Right hindlimb (tissue), 1 donor: ENCODE measurements around the gene TENM3.

ENCODE experiments used
- DNase-seq: peaks from one replicate; pipeline ENCODE4 v3.0.0-alpha.2; 2018

Gene TENM3

DNA sequence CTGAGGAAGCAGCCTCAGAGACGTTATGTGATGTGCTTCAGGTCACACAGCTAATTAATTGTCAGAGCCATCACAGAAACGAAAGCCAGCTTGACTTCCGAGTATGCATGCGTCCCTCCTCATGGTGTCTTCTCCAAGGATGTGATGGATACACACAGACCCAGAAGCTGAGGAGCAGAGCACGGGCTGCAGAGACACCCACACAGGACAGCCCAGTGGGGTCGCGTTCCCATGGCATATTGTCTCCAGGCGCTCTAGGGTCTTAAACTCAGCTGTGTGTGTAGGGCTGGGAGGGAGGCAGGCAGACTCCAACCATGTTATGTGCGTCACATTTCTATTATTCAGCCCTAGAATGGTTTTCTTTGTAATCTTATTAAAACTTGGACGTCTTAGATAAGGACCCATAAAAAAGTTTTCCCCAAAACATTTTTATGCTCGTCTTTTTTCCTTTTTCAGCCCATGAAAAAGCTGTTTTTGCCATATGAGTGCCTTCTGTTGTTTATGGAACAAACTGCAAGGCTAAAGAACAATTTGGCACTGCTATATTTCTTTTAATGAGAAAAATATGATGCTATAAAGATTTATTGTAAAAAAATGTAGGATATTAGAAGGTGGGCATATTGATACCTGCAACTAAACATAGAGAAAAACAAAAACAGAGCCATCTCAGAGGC, 48.5 kb downstream of the TENM3 start:
- no peak for DNase-seq

DNA sequence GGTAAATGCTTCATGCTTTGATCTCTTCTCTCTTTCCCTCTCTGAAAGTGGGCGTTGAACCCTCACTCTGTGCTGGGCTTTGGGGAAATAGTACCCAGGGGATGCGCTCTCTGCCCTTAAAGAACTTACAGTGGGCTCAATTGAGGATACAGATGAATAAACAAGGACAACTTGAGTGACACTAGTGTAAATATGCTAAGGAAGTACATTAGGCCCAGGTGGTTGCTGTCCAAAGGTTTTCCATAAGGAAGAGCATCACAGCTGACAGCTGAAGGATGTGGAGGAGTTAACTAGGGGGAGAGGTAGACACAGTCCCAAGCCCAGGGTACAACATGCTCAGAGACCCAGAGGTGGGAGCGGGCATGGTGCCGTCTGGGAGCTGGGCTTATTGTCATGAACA, 49.4 kb downstream of the TENM3 start:
- DNase-seq: no peak

GRCh38 chr4:182293691-182294255, 50.6 kb downstream of the TENM3 start:
- no peak for DNase-seq

GRCh38 chr4:182294451-182294850, 51.2 kb downstream of the TENM3 start:
- no peak for DNase-seq

DNA sequence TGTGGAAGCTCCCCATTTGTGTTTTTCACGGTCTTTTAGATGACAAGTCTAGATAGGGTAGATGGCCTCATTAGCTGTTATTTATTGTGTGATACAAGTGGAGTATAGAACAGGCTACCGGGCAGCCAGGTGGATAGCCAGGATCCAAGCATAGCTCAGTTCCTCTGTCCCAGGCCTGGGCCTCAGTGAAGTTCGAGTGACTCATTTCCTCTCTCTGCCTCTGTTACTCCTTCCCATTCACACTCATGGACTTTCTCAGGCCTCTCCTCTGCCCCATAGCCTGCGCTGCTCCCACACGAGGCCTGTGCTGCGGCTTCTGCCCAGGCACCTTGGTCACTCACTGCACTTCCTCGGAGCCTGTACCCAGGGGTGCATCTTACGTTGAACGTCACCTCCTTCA, 54.5 kb downstream of the TENM3 start:
- no peak for DNase-seq

GRCh38 chr4:182301736-182302135, 58.5 kb downstream of the TENM3 start:
- DNase-seq: no peak

- DNase-seq: no peak
These were observed 60.6 kb downstream of the TENM3 start for GRCh38 chr4:182303847-182304246.

- DNase-seq: no peak
These were observed 63.7 kb downstream of the TENM3 start for GRCh38 chr4:182306792-182307507.

GRCh38 chr4:182307746-182308145, 64.5 kb downstream of the TENM3 start:
- peak; percentile 62 for DNase-seq

DNA sequence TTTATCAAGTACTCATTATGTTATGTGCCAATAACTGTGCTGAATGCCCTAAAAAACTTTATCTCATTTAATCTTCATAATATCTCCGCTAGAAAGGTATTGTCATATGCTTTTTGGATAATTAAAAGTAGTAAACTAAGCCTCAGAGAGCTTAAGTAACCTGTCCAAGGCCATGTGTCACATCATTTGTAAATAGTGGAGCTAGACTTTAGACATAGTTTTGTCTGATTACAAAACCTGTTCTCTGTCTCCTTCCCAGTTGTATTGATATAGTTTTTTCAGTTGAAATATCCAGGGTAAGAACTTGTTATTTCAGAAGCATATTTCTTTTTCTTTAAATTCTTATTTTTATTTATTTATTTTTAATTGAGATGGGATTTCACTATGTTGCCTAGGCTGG, 66.7 kb downstream of the TENM3 start:
- DNase-seq: no peak

GRCh38 chr4:182310316-182310715, 67.1 kb downstream of the TENM3 start:
- DNase-seq: no peak

- DNase-seq: no peak
These were observed 67.8 kb downstream of the TENM3 start for GRCh38 chr4:182310962-182311361.

GRCh38 chr4:182314537-182314936, 71.3 kb downstream of the TENM3 start:
- DNase-seq: no peak

- no peak for DNase-seq
These were observed 75.1 kb downstream of the TENM3 start for GRCh38 chr4:182318256-182318655.

- no peak for DNase-seq
These were observed 76.9 kb downstream of the TENM3 start for GRCh38 chr4:182320092-182320491.

GRCh38 chr4:182320580-182320979, 77.4 kb downstream of the TENM3 start:
- no peak for DNase-seq

GRCh38 chr4:182324282-182324681, 81.1 kb downstream of the TENM3 start:
- DNase-seq: no peak

DNA sequence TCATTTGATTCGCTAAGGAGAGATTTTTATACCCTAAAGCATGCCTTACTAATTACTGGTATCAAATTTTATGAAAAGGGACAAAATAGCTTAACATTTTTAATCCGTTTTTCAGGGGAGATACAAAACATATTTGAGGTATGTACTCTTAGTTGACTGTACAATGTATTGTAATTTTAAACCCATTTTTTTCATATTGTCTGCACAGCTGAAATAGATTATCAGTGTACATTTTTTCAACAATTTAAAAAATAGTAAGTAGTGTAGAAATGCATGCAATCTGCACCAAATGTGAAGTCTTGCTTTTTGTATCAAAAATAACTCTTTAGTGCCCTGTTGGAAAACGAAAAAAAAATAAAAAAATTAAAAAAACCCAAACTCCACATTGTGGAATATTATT, 82.2 kb downstream of the TENM3 start:
- DNase-seq: no peak

- no peak for DNase-seq
These were observed 82.7 kb downstream of the TENM3 start for GRCh38 chr4:182325848-182326255.

DNA sequence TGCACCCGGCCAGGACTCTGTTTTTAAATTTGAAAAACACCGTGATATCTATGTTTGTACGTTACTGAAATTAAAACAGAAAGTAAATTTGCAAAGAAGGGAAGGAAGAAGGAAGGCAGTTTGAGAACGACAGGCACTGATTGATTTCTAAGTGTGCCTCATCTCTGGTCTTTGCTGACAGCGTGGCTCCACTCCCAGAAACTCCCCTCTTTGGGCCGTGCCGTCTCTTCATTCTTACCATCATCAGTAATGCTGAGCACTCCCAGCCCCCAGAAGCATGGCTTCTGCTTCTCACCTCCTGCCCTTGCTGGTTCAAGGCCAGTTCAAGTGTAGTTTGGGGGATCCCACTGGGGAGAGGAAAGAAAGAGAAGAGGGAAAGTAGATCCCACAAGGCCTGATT, 85.3 kb downstream of the TENM3 start:
- no peak for DNase-seq

DNA sequence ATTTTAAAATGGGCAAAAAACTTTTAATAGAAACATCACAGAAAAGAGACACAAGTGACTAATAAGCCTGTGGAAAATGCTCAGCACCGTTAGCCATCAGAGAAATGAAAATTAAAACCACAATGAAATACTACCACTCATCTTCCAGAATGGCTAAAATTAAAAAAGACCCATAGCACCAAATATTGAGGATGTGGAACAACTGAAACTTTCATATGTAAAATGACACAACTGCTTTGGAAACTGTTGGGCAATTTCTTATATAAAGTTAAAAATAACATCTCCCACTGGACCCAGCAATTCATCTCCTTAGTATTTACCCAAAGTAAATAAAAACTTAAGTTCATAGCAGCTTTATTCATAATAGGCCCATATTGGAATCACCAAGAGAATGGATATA, 94.2 kb downstream of the TENM3 start:
- DNase-seq: no peak

GRCh38 chr4:182338063-182338462, 94.9 kb downstream of the TENM3 start:
- DNase-seq: no peak

DNA sequence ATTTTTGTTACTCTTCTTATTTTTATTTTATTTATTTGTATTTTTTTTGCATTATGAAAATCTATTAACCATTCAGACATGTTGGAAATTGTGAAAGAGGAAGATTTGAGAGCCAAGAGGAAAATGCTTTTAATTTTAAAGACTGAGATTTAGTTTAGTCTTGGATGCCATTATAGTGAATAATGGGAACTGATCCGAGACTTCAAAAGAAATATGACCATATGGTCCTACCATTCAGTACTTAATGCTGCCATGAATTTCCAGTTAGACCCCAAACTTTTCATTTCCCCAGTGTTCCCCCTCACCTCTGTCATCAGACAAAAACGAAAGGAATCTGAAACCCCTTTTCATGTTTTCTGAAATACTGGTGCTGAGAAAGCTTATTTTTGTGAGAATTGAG, 95.5 kb downstream of the TENM3 start:
- DNase-seq: no peak

- no peak for DNase-seq
These were observed 96.0 kb downstream of the TENM3 start for GRCh38 chr4:182339221-182339641.
